Lung (tissue), 12 donors: ENCODE data around the gene CLDN2. TPM values are rescaled to one million over a fixed set of nuclear protein-coding genes. Genes with fewer than 3 reads are reported as not detected.
A peak's percentile ranks its signal among the peaks of the same experiment; 100 is the strongest.

Experiments used
- ATAC-seq: fragments of 200-7000 bp; cut with Tn5 transposase; one replicate; pipeline ENCODE4 v1.9.1; 2020; ENCODE audit warnings: moderate number of reproducible peaks; ENCODE audit not compliant: insufficient read depth, low FRiP score
- DNase-seq, 3 donors: peaks; one replicate each; pipeline ENCODE4 v3.0.0-alpha.2; 2013 to 2017
- H3K27ac ChIP-seq, 2 donors: one replicate each; pipeline ENCODE4 v1.5.1; 2013; ENCODE audit warnings: mild to moderate bottlenecking in 2 of 2, moderate library complexity in 2 of 2, control low read depth in 1 of 2, inconsistent platforms in 1 of 2, low read depth in 1 of 2, low read length in 1 of 2
- H3K27me3 ChIP-seq, 3 donors: one replicate each; pipeline ENCODE4 v1.5.1; 2013; ENCODE audit warnings: low read length in 2 of 3; ENCODE audit not compliant: control insufficient read depth in 3 of 3, insufficient read depth in 3 of 3
- H3K36me3 ChIP-seq, 4 donors: one replicate each; pipeline ENCODE4 v1.5.1; 2013; ENCODE audit warnings: low read length in 4 of 4, mild to moderate bottlenecking in 1 of 4, moderate library complexity in 1 of 4; ENCODE audit not compliant: control insufficient read depth in 4 of 4, insufficient read depth in 4 of 4
- H3K4me1 ChIP-seq, 5 donors: one replicate each; pipeline ENCODE4 v1.5.1; 2013; ENCODE audit warnings: low read length in 5 of 5, mild to moderate bottlenecking in 2 of 5, moderate library complexity in 1 of 5; ENCODE audit not compliant: control insufficient read depth in 5 of 5, insufficient read depth in 5 of 5
- H3K4me3 ChIP-seq: one replicate; pipeline ENCODE4 v1.5.1; 2013; ENCODE audit warnings: mild to moderate bottlenecking, control low read depth, moderate library complexity
- H3K9ac ChIP-seq, 2 donors: one replicate each; pipeline ENCODE4 v1.5.1; 2013; ENCODE audit warnings: low read length in 2 of 2, control low read depth in 1 of 2; ENCODE audit not compliant: insufficient read depth in 1 of 2
- H3K9me3 ChIP-seq, 4 donors: one replicate each; pipeline ENCODE4 v1.5.1; 2013; ENCODE audit warnings: low read length in 3 of 4, mild to moderate bottlenecking in 1 of 4, moderate library complexity in 1 of 4; ENCODE audit not compliant: control insufficient read depth in 4 of 4, insufficient read depth in 3 of 4
- WGBS, 2 donors: extraction: QIAGEN DNeasy Blood & Tissue Kit; methylation state at CpG; one replicate each; pipeline ENCODE4 v1.1.7; 2013; 5-methylcytosine and 5-hydroxymethylcytosine counted together
- polyA plus RNA-seq, 2 donors: library from polyadenylated mRNA; stranded (reverse); fragments of 200-250 nt; gene quantifications; one replicate each; pipeline ENCODE4 v1.2.1, GENCODE V29; 2013
- total RNA-seq, 2 donors: library from RNA; depleted of rRNA in 1 of 2; stranded (reverse); fragments of >200 nt in 1 of 2; gene quantifications; one replicate each; pipeline ENCODE4 v1.2.1, GENCODE V29; 2014 to 2021
- TF ChIP-seq, protein P1 (sequence below): IDR thresholded peaks from 2 replicates; pipeline ENCODE4 v1.5.1; 2012; ENCODE audit warnings: mild to moderate bottlenecking; ENCODE audit errors: control extremely low read depth, extremely low read depth
- donor health status: control.
- donor health status: control.
- donor health status: Bipolar disorder and iron deficiency.
- donor health status: healthy.
- donor health status: DM: yes; HTN: yes; CAD: no.

Gene CLDN2
- total and polyA plus RNA-seq, 4 donors, result 0.07 to 0.46 (median 0.28) TPM; not detected in 1

DNA sequence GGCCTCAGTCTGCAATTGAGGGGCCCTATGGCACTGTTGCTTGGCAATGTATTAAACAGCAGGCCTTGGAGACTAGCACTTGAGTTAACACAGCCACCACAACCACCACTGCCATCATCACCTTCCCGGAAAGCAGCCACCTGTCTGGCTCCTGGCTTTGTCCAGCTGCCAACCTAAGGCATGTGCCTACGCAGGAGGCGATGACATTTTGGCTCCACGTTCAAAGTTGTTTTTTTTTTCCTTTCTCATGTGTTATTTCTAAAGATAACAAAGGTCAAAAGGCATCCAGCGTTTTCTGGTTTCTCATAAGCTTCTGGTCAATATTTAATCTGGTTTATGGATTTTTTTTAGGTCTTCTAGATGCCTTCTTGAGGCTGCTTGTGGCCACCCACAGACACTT lies 7.5 kb downstream of the CLDN2 start:
- Histone ChIP-seq H3K4me1 (no peaks in the 10 kb centered on the region), H3K27ac (no peak overlapping the region), H3K27me3 (peaks cover 0 to 14% (median 5%) of the 10 kb centered on the region in 3 donors), H3K9me3 (no peaks in the 10 kb centered on the region), H3K9ac (no peak overlapping the region), H3K4me3 (no peak overlapping the region), H3K36me3 (no peaks in the 10 kb centered on the region)
- ATAC-seq, result no peak
- DNase-seq, result no peak
- 63 to 79% methylated on average over 5 of the region's 5 CpGs for WGBS, 2 donors
- TF ChIP-seq, protein P1, sequence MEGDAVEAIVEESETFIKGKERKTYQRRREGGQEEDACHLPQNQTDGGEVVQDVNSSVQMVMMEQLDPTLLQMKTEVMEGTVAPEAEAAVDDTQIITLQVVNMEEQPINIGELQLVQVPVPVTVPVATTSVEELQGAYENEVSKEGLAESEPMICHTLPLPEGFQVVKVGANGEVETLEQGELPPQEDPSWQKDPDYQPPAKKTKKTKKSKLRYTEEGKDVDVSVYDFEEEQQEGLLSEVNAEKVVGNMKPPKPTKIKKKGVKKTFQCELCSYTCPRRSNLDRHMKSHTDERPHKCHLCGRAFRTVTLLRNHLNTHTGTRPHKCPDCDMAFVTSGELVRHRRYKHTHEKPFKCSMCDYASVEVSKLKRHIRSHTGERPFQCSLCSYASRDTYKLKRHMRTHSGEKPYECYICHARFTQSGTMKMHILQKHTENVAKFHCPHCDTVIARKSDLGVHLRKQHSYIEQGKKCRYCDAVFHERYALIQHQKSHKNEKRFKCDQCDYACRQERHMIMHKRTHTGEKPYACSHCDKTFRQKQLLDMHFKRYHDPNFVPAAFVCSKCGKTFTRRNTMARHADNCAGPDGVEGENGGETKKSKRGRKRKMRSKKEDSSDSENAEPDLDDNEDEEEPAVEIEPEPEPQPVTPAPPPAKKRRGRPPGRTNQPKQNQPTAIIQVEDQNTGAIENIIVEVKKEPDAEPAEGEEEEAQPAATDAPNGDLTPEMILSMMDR, result no peak

DNA sequence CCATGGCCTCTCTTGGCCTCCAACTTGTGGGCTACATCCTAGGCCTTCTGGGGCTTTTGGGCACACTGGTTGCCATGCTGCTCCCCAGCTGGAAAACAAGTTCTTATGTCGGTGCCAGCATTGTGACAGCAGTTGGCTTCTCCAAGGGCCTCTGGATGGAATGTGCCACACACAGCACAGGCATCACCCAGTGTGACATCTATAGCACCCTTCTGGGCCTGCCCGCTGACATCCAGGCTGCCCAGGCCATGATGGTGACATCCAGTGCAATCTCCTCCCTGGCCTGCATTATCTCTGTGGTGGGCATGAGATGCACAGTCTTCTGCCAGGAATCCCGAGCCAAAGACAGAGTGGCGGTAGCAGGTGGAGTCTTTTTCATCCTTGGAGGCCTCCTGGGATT lies 8.0 kb downstream of the CLDN2 start:
- Histone ChIP-seq H3K9me3 (no peaks in the 10 kb centered on the region), H3K9ac (no peak overlapping the region), H3K4me1 (peaks cover 0 to 2% (median 0%) of the 10 kb centered on the region in 5 donors), H3K4me3 (no peak overlapping the region), H3K27ac (no peak overlapping the region), H3K27me3 (peaks cover 0 to 15% (median 8%) of the 10 kb centered on the region in 3 donors), H3K36me3 (no peaks in the 10 kb centered on the region)
- WGBS, 2 donors, result 84 to 97% methylated on average over 4 of the region's 4 CpGs
- ATAC-seq (no peak), DNase-seq (no peak)
- TF ChIP-seq, protein P1, result no peak

DNA sequence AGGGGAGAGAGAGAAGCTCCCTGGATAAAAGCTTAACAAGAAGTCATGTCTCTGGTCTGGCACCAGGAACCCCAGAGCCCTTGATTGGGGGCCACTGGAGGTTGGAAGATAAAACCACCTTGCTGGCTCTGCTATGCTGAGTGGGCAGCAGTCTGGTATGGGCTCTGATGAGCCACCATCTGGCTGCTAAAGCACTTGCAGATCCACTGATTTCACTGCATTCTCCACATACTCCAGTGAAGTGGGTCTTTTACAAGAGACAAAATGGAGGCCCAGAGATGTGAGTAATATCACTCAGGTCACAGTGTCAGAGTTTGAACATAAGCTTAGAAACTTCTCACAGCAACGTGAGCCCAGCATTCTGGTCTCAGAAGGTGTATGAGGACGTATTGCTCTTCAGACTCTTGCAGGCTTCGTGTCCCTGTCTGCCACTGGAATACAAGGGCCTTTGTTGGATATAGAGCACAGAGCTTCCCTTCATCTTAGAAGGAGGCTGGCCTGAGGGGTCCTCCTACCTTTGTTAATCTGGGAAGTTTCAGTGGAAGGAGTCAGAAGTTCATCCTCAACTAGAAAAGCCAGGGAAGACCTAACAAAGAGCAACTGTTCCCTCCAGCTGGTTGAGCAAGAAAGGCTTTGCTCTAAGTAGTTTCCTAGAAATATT lies 11.8 kb downstream of the CLDN2 start:
- TF ChIP-seq, protein P1, result no peak
- WGBS, 2 donors, result 75 to 91% methylated on average over 3 of the region's 3 CpGs
- no peak overlapping the region for H3K27ac ChIP-seq

DNA sequence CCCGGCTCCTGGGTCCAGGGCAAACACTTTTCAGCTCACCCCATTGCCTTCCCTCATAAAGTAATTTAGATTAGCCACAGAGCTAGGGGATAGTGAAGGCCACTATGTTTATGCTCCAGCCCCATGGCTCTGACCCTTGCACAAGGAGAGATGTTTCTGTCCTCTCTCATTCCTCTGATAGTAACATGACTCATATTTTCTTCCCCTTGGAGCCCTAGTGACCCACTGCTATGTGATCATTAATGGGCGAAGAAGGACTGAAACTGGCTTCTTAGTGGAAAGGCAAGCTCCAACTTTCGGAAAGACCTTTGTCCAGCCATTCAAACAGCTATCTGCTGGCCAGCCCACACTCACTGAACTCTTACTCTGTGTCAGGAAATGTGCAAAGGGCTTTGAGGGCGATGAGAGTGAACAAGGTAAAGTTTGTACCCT lies 12.3 kb downstream of the CLDN2 start:
- TF ChIP-seq, protein P1, result no peak
- no peak overlapping the region for H3K4me3 ChIP-seq
- H3K9ac ChIP-seq, result no peak overlapping the region
- H3K27me3 ChIP-seq, result peaks cover 4 to 16% (median 16%) of the 10 kb centered on the region in 3 donors
- no peaks in the 10 kb centered on the region for H3K36me3 ChIP-seq
- DNase-seq (no peak), ATAC-seq (no peak)
- WGBS, 2 donors, result 59 to 90% methylated on average over 4 of the region's 4 CpGs
- peak overlapping the region in 1 of 2 donors; percentile 49 for H3K27ac ChIP-seq
- peaks cover 0 to 16% (median 0%) of the 10 kb centered on the region in 5 donors for H3K4me1 ChIP-seq
- no peaks in the 10 kb centered on the region for H3K9me3 ChIP-seq

More for the DNA sequence above, 11.8 kb downstream of the CLDN2 start:
- Histone ChIP-seq H3K9ac (no peak overlapping the region), H3K4me3 (no peak overlapping the region), H3K36me3 (no peaks in the 10 kb centered on the region), H3K27me3 (peaks cover 4 to 15% (median 14%) of the 10 kb centered on the region in 3 donors), H3K9me3 (no peaks in the 10 kb centered on the region), H3K4me1 (peaks cover 0 to 16% (median 0%) of the 10 kb centered on the region in 5 donors)
- DNase-seq, result no peak
- no peak for ATAC-seq
